ENCODE data around the gene NMT2. TPM values are rescaled to one million over a fixed set of nuclear protein-coding genes. Genes with fewer than 3 reads are reported as not detected.

The NMT2 gene
- total RNA-seq, 6 experiments from 2014 or later: 18.1 to 34.5 (median 30.8) TPM

GRCh38 chr10:15141136-15142054, 27.1 kb downstream of the NMT2 start:
- H3K4me1 ChIP-seq: peaks cover 0 to 30% (median 0%) of the 10 kb centered on the region in 4 donors
- no peak overlapping the region for H3K27ac ChIP-seq
- H3K9me3 ChIP-seq: no peaks in the 10 kb centered on the region
- H3K36me3 ChIP-seq: peaks cover 0 to 8% (median 2%) of the 10 kb centered on the region in 4 donors
- 79% methylated on average over 16 of the region's 16 CpGs for WGBS (ENCODE audit: insufficient coverage, low coverage, low lambda C conversion rate, missing lambda C conversion rate)
- ATAC-seq (no peak), DNase-seq (no peak)
- no peaks in the 10 kb centered on the region for H3K27me3 ChIP-seq
- intact Hi-C loops (cut with DNase I): no loop called here
- TF ChIP-seq POLR2A (IDR thresholded peaks at IDR 0.05): no peak
- TF ChIP-seq CTCF (IDR thresholded peaks at IDR 0.05): no peak
- H3K4me3 ChIP-seq: no peak overlapping the region

- DNase-seq: no peak
- 92% methylated on average over 5 of the region's 7 CpGs for WGBS (ENCODE audit: insufficient coverage, low coverage, low lambda C conversion rate, missing lambda C conversion rate)
- peaks cover 0 to 8% (median 2%) of the 10 kb centered on the region in 4 donors for H3K36me3 ChIP-seq
- H3K27me3 ChIP-seq: no peaks in the 10 kb centered on the region
- no peak overlapping the region for H3K27ac ChIP-seq
- no peak for ATAC-seq
- H3K4me3 ChIP-seq: no peak overlapping the region
- TF ChIP-seq POLR2A (IDR thresholded peaks at IDR 0.05) (no peak), CTCF (IDR thresholded peaks at IDR 0.05) (no peak)
- H3K9me3 ChIP-seq: no peaks in the 10 kb centered on the region
- intact Hi-C loops (cut with DNase I): no loop called here
- peaks cover 0 to 31% (median 0%) of the 10 kb centered on the region in 4 donors for H3K4me1 ChIP-seq
Measured at GRCh38 chr10:15140698-15141097, 27.8 kb downstream of the NMT2 start.

- no peaks in the 10 kb centered on the region for H3K27me3 ChIP-seq
- intact Hi-C loops (cut with DNase I): no loop called here
- WGBS (ENCODE audit: insufficient coverage, low coverage, low lambda C conversion rate, missing lambda C conversion rate): 100% methylated on average over 1 of the region's 1 CpG
- DNase-seq: no peak
- H3K4me3 ChIP-seq: no peak overlapping the region
- TF ChIP-seq CTCF (IDR thresholded peaks at IDR 0.05) (no peak), POLR2A (IDR thresholded peaks at IDR 0.05) (no peak)
- peaks cover 0 to 25% (median 0%) of the 10 kb centered on the region in 4 donors for H3K4me1 ChIP-seq
- no peaks in the 10 kb centered on the region for H3K9me3 ChIP-seq
- peak overlapping the region in 2 of 3 donors; percentile 9 to 53 for H3K27ac ChIP-seq
- peak in 2 of 4 donors; percentile 55 to 56 for ATAC-seq
- H3K36me3 ChIP-seq: peaks cover 0 to 36% (median 15%) of the 10 kb centered on the region in 4 donors
Measured at GRCh38 chr10:15137636-15138035, 30.9 kb downstream of the NMT2 start.

DNA sequence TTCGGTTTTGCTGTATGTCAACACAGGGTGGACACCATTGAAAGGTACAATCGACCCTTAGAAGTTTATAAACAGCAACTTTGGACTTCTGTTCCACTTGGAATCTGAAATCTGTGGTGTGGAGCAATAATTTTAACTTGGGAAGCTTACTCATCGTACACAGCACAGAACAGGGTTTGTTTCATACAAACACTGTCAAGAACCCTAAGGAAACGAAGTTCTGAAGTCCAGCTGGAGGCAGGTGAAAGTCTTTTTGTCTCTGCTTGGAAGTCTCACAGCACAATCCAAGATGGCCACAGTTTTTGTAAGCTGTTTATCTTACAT, 31.5 kb downstream of the NMT2 start:
- Histone ChIP-seq H3K4me3 (no peak overlapping the region), H3K36me3 (peaks cover 0 to 40% (median 17%) of the 10 kb centered on the region in 4 donors), H3K27ac (peak overlapping the region in 2 of 3 donors; percentile 12 to 53), H3K9me3 (no peaks in the 10 kb centered on the region), H3K4me1 (peaks cover 0 to 19% (median 0%) of the 10 kb centered on the region in 4 donors), H3K27me3 (no peaks in the 10 kb centered on the region)
- WGBS (ENCODE audit: insufficient coverage, low coverage, low lambda C conversion rate, missing lambda C conversion rate): 24% methylated on average over 4 of the region's 4 CpGs
- DNase-seq (no peak), ATAC-seq (peak; percentile 81 to 92 (median 88))
- intact Hi-C loops (cut with DNase I): no loop called here
- TF ChIP-seq POLR2A (IDR thresholded peaks at IDR 0.05): no peak
- TF ChIP-seq CTCF (IDR thresholded peaks at IDR 0.05): no peak

Data from right lobe of liver (tissue), 6 donors.